Fibroblast of upper back skin (primary cell): Measurements from ENCODE around the gene ZNF101.

Experiments used
- DNase-seq: peaks from one replicate; pipeline ENCODE4 v3.0.0-alpha.2; 2013

ZNF101 gene

DNA sequence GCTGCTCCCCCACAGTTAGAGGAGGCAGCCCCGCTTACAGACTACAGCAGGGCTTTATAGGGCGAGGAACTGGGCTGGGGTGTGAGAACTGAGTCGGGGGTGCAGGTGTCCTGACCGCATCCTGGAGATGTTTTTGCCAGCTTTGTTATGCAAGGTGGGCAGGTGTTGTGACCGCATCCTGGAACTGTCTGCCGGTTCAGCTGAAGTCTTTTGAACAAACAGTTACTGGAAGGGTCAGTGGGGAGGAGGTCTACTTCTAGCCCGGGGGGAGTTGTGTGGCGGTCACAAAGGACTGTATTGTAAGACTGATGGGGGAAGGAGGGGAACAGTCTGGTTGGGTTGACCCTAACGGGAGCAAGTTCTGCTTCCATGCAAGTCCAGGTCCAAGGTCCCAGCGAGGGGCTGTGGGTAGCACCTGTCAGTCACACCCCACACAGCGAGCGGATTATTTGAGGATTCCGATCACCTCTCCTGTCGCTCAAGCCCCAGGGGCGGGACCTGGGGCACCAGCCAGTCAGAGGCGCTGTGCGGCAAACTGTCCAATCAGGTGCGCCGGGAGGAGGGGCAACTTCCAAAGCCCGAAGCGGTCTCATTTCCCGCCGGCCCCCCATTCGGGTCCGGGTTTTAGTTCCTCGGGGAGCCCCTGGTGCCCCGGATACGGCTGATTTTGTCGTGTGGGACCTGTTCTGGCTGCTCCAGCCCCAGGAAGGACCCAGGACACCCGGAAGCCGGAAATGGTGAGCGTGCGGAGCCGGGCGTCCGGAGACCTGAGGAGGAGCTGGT lies at the start of gene ZNF101:
TSS of gene ZNF101 (plus strand) at position 610 of the 783 bp plus-strand sequence. CDS start at position 735, 125 bp downstream.
- DNase-seq = peak; percentile 88

DNA sequence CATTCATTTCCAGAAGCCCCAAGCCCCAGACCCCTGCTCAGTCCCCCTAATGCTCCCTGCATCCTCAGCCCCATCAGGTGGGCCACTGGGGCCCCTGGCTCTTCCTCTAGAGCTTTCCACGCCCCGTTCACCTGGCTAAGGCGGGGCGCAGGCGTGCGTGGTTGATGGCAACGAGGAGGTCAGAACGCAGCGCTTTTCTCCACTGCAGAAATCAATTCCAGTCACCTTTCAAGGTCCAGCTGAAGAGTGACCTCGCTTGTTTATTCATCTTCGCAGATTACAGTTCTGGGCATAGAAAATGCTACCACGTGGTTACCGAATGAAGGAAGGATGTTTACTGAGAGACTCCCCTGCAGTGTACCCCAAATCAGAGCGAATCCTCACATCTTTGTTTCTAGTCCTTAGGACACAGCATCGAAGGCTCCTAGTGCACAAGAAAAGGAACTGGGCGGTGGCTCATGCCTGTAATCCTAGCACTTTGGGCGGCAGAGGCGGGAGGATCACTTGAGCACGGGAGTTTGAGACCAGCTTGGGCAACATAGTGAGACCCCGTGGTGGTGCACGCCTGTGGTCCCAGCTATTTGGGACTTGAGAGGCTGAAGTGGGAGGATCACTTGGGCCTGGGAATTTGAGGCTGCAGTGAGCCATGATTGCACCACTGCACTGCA lies 49.3 kb upstream of the ZNF101 start:
- DNase-seq = no peak

DNA sequence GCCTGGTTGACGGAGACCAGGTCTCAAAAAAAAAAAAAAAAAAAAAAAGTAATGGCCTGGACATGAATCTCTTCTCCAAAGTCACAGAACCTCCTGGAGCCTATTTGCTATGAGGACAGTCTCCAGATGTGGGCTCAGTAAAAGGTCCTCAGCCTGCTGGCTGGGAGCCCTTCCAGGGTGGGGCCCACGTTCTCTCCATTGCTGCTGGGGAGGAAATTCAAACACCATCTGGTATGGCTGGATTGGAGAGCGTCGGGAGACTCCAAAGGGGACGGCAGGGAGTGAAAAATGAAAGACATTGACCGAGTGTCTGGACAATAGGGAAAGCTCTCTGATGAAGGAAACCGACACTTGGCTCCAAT lies 48.8 kb upstream of the ZNF101 start:
- DNase-seq = no peak

DNA sequence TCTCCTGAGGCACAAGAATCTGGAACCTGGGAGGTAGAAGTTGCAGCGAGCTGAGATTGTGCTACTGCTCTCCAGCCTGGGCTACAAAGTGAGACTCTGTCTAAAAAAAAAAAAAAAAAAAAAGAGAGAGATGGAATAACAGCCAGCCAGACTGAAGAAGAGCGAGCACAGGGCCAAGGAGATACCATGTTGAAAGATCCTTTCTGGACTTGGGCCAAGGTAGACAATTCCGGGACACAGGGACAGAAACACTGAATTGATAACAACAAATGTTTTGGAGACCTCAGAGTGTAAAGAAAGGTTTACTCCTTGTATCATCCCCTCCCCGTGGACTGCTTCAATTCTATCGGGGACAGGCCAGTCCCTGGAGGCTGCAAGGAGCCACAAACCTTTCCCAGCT lies 45.3 kb upstream of the ZNF101 start:
- no peak for DNase-seq

DNA sequence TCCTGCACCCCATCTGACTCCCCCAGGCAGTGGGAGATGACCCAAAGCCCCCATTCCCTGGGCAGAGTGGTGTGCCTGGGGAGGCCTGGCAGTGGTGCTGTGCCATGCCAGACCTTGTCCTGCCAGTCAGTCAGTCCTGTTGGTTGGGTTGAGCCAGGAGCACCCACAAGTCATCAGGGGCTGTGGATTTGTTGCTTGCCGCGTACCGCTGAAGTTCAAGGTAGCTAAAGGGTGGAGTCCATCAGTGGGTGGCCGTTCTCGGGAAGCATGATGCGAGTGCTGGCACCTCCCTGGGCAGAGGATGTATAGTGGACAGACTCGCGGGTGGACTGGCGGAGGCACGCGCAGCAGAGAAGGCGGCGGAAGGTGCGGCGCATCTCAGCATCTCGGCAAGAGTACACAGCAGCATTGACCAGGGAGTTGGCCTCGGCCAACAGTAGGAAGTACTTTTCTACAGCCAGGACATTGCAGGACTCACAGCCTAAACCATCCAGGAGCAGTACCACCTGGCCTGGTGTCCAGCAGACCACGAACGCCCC lies 44.5 kb upstream of the ZNF101 start:
- no peak for DNase-seq

DNA sequence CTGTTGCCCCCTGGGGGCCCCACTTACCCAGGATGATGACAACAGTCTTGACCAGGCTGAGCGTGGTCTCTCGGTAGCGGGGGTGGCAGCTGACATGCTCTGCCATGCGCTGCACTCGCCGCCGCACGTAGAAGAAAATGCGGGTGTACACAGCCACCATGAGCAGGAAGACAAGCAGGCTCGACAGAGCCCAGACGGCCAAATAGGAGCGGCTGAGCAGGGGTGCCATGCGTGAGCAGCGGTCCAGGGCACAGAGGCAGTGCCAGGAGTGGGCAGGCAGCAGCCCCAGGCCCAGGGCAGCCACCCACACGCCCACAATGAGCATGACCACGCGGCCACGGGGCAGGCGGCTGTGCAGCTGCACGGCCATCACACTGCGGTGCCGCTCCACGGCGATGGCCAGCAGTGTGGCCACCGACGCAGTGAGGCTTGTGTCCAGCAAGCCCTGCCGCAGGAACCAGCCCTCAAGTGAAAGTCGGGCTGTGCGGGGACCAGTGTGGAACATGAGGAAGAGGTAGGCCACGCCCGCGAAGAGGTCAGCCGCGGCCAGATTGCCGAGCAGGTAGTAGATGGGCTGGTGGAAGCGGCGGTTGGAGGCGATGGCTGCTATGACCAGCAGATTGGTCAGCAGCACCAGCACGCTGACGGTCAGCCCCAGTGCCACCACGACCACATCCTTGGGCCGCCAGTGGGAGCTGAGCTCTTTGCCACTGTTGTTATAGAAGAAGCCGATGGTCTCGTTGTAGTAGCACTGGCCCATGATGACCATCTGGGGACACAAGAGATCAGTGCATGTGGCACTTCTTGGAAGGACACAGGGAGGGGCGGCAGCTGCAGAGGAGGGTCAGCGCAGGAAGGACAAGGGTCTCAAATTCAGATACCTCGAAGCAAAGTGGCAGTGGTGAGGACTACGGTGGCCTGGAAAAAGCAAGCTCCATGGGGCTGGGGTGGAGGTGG lies 41.8 kb upstream of the ZNF101 start:
- no peak for DNase-seq

DNA sequence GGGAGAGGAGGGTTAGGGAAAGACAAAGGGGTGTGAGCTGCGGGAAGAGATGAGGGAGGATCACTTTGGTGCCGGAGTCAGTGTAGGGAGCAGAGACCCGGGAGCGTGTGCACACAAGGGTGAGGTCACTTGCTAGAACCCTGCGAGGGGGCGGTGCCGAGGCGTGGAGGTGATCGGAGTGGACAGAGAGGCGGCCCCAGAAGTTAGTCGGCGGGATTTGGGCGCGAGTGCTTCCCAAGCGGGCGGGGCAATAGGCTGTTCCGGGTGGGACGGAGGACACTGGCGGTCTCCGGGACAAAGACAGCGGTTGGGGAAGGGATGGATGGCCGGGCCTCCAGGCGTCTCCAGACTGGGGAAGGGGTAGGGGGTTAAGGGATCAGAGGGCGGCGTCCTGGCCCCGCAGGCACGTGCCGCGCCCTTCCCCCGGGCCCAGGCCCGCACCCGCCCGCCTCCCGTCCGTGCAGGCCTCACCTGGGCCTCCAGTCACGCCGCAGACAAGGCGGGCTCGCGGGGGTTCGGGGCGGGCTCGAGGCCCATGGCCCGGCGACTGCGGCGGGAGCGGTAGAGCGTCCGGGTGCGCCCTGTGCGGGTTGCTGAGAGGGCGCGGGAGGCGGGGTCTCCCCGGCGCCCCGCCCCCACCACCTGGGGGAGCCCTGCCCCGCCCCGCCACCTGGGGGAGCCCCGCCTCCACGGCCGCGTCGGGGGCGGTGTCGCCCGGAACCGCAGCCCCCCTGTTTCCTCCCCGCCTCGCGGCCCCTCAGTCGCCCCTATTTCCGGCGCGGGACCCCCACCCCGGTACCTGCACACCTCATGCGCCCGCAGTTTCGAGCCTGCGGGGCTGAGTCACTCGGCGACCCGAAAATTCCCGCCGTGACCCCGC lies 40.8 kb upstream of the ZNF101 start, which contains the start of gene LPAR2:
TSS of gene LPAR2 (minus strand) at position 600 of the 880 bp plus-strand sequence. CDS start 945 bp downstream, outside the sequence.
- DNase-seq = no peak

DNA sequence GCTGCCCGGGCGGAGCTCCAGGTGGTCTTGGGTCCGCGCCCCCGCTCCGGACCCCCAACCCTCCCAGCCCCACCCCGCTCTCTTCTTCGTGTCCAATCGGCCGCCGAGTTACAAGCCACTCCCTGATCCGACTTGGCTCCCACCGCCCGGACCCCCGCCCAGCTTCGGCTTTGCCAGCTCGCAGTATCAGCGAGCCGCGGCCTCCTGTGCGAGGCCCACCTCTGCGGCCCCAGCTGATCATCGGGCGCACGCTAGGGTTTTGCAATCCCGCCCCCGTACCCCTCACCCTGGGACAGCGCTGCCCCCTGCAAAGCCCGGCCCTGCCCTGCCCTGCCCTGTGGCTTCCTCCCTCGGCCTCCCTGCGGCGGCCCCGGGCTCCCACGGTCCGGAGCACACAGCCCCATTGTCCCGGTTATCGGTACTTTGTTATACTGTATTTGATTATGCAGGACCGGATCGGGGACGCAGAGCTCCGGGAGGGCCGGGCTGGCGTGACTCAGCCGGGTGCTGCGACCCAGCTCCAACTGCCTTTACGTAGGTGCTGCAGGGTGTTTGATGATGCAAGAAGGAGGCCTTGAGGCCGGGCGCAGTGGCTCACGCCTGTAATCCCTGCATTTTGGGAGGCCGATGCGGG lies 40.0 kb upstream of the ZNF101 start:
- peak; percentile 45 for DNase-seq

DNA sequence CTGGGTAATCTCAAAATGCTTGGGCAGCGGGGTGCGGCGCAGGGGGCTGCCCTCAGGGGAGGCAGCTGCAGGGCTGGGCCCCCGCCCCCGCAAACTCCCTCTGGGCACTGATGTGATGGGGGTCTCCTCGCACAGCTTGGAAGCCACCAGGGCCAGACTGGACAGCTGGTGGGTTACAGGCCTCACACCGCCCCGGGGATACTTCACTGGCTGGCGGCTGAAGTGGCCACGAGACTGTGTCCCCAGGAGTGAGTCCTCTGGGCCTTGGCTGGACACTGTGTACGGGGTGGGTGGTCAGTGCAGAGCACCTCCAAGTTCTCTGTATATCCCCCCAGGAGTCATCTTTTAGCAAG lies 38.6 kb upstream of the ZNF101 start:
- no peak for DNase-seq

DNA sequence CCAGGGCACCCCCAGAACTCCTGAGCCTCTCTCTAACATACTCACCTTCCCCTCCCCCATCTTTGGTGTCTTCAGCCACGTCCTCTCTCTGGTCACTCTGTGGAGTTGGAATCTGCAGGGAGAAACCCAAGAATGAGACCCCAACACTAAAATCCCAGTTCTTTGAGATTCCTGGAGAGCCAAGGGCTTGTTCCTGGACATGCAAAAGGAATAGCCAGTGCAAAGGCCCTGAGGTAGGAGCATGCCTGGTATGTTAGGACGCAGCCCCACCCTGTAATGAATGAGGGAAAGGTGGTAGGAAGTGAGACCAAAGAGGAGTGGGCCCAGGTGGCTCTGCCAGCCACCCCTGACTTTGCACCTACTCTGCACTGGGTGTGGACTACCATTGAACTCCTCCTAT lies 38.2 kb upstream of the ZNF101 start:
- DNase-seq = no peak

DNA sequence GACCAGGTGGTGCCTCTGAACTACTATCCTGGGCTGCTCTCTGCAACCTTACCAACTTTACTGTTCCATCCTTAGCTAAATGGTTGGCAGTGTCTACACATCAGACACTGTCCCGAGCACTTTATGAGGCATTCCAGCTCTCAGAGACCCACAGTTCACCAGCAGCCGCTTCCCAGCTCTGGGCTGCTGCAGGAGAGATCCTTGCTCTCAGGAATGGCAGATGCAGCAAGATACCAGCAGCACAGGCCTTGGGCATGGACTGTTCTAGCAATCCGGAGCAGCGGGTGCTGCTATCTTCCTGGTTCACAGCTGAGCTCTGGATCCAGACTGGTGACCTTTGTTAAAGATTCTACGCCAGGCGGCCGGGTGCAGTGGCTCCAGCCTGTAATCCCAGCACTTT lies 37.3 kb upstream of the ZNF101 start:
- DNase-seq = no peak

DNA sequence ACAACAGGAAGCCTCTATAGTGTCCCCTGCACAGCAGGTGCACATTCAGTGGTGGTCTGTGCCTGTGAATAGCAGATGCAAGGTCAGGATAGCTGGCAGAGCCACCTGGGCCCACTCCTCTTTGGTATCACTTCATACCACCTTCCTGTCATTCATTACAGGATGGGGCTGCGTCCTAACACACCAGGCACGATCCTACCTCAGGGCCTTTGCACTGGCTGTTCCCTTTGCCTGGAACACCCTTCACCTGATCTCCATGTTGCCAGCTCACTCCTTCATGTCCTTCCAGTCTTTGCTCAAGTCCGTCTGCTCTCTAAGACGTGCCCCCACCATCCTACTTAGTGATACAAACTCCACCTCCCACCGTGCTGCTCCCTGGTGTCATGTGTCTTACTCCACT lies 36.0 kb upstream of the ZNF101 start:
- DNase-seq = no peak

DNA sequence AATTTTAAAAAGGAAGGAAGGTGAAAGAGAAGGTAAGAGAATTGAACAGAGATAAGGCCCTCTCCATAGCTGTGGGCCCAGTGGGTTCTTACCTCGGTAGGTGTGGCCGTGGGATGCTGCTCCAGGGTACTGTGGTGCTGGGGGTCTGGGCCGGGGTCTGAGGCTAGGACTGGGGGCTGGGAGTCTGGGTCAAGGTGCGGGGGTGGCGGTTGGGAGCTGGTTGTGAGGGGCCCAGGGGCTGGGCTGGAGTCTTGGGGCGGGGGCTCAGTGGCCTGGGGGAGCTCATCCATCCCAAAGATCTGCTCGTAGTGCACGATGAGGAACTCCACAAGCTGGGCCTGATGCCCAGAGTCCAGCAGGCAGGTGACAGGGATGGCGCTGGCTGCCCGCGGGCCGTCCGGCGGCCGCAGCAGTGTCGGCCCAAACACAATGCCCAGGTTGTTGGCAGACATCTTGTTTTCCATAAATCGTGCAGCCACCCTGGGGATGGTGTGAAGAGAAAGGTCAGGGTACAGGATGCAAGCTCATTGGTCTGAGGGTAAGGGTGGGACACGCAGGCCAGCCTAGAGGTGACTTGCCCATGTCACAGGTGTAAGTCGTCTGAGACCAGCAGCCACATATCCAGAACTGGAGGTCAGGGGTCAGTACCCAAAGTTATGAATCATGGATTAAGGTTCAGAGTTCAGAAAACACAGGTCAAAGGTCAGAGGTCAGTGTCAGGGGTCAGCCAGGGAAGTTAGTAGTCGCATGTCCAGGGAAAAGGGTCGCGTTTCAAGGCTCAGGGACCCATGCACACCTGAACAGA lies 34.7 kb upstream of the ZNF101 start:
- no peak for DNase-seq

DNA sequence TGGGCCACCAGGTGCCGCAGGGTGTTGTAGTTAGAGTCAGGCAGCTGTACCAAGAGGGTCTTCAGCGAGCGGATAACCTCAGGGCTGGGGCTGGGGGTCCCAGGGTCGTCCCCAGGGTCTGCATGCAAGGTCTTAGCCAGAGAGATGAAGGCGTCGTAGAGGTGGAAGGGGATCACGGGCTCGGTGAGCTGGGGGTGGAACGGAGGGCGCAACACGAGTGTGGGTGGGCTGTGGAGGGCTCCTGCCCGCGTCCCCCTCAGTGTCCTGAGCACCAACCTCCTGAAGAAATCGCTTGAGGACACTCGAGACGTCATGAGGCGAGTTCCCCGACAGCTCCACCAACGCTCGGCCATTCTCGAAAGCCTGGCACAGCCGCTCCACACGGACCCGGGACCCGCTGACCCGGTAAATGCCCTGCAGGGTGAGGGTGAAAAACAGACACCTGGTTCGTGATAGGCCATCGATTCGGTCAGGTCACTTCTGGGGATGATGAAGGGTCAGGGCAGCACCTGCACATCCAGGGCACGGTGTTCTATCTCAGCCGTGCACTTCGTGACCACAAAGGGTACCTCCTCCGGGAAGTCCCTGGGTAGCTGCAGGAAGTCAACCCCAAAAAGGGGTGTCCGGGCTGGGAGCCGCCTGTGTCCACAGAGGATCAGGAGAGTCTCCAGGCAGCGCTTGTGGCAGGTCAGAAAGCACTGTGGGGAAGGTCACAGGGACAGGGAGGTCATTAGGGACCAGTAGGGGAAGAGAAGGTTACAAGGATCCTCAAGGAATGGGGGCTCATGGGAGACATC lies 33.9 kb upstream of the ZNF101 start:
- no peak for DNase-seq

DNA sequence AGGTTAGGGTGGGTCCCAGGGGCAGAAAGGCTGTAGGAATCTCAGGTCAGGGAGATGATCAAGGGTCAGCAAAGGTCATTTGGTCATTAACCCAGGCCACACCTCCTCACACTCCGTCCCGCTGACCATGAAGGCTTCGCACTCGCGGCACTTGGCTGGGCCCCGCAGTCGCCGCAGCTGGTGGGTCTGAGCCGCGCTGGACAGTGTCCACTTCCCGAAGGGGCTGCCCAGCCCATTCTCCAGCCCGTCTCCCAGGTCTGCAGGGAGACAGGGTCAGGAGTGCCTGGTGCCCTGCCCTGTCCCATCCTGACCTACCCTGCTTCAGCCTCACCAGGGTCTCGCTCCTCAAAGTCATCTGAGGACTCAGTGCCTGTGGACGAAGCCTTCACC lies 33.3 kb upstream of the ZNF101 start:
- DNase-seq = no peak

DNA sequence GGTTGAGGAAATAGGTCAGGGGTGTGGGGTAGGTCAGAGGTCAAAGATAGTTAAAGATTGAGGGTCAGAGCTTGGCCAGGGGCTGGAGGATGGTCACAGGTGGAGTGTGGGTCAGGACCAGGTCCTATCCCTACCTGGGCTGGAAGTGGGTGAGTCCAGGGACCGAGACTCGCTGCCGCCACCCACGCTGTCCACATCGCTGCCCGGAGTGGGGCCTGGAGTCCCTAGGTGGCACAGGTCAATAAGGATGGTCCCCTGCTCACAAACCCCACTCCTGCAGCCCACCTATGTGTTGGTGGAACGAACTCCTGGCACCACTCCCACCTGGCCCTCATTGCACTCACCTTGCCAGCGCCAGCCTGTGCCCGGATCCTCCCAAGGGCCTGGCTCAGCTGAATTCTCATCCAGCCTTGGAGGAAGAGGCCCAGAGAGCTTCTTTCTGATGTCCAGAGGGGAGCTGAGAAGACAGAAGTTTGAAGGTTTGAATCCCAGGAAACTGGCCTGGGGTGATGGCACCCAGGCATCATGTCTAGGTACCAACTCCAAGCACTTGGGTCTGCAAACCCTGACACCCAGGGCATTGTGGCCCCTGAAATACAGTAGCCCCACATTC lies 32.0 kb upstream of the ZNF101 start:
- DNase-seq = no peak

DNA sequence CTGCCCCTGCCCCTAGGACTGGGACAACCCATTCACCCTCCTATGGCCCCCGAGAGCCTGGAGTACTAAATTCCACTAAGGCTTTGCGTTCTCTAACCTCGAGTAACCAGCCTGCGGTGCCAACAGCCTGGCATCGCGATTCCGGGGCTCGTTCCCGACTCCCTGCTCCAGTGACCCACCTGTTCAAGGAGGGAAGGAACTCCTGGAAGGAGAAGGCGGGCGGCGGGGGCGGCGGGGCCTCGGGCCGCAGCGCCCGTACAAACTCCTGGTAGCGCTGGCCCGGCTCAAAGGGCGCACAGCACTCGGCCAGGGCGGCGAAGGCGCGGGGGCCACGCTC lies 31.5 kb upstream of the ZNF101 start:
- no peak for DNase-seq

DNA sequence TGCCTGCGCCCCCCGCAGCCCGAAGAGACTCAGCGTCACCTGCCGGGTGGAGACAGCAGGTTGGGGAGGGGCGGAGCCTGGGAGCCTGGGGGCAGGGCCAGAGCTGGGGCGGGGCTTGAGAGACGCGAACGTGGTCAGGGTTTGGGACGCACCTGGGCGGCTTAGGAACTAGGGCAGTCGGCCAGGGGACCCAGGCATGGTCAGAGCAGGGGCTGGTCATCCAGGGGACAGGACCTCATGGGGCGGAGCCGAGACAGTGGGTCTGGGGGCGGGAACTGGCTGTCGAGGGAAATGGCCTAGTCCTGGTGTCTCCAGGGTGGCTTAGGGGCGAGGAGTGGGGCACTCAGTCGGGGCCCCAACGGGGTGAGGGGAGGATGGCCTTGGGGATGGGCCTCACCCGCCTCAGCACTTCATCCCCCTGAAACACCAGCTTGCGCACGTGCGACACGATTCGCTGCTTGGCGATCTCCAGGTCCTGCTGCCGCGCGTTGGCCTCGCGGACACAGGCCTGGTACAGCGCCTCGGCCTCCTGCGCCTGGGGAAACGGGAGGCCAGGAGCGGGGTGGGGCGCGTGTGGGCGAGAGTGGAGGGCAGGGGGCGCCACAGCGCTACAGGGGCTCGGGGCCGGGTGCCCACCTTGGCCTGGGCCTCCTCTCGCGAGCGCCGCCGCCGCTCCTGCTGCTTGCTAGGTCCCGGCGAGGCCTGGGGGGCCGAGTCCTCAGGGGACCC lies 31.0 kb upstream of the ZNF101 start:
- no peak for DNase-seq
